Transverse colon (tissue), 4 donors: ENCODE results near the gene PIGU. TPM values are rescaled to one million over a fixed set of nuclear protein-coding genes. Genes with fewer than 3 reads are reported as not detected.

ENCODE experiments used
- DNase-seq: peaks from one replicate; pipeline ENCODE4 v3.0.0-alpha.2; 2019
- H3K27ac ChIP-seq, 4 donors: fragments of 200-600 bp; sonication (generic); 2 replicates each; pipeline ENCODE4 v1.5.1; 2016 to 2018; ENCODE audit warnings: inconsistent platforms in 4 of 4
- H3K27me3 ChIP-seq: fragments of 200-600 bp; sonication (generic); 2 replicates; pipeline ENCODE4 v1.5.1; 2017; ENCODE audit warnings: inconsistent platforms
- H3K36me3 ChIP-seq, 4 donors: fragments of 200-600 bp; sonication (generic); 2 replicates each; pipeline ENCODE4 v1.5.1; 2017 to 2019; ENCODE audit warnings: inconsistent platforms in 4 of 4
- H3K4me1 ChIP-seq, 4 donors: fragments of 200-600 bp; sonication (generic); 2 replicates each; pipeline ENCODE4 v1.5.1; 2017 to 2020; ENCODE audit warnings: inconsistent platforms in 4 of 4
- H3K4me3 ChIP-seq, 4 donors: fragments of 200-600 bp; sonication (generic); 1 replicate in 1 of 4; 2 replicates in 3 of 4; pipeline versions ENCODE4 v1.5.1 to v1.6.1; 2017 to 2019; ENCODE audit warnings: inconsistent platforms in 4 of 4
- H3K9me3 ChIP-seq, 2 donors: fragments of 200-600 bp; sonication (generic); 2 replicates each; pipeline ENCODE4 v1.5.1; 2017 to 2019; ENCODE audit warnings: inconsistent platforms in 2 of 2
- EP300 ChIP-seq: sonication (generic); formaldehyde crosslinking; IDR thresholded peaks from one replicate; pipeline ENCODE4 v1.6.1; 2017; ENCODE audit warnings: antibody characterized with exemption, low read depth
- POLR2A ChIP-seq: fragments of 450-650 bp; IDR thresholded peaks from one replicate; pipeline ENCODE4 v1.6.1; 2016; ENCODE audit warnings: antibody characterized with exemption, mild to moderate bottlenecking, moderate library complexity
- POLR2AphosphoS5 ChIP-seq, 3 donors: sonication (generic); formaldehyde crosslinking; IDR thresholded peaks; one replicate each; pipeline ENCODE4 v1.6.1; 2016; ENCODE audit warnings: antibody characterized with exemption in 3 of 3
- WGBS, 2 donors: methylation state at CpG; one replicate each; pipeline ENCODE4 v1.1.5; 2018; ENCODE audit warnings: low coverage in 1 of 2; 5-methylcytosine and 5-hydroxymethylcytosine counted together
- in situ Hi-C, 4 donors: fragments of 200-750 bp; cut with MboI; loops; one replicate each; pipeline versions ENCODE4 v1.15.0 to v1.15.1; 2017; ENCODE audit warnings: low sequenced_read_pairs in 3 of 4, low pct_ligation_motif_present in 1 of 4, low pct_unique_long_range_greater_than_20kb in 1 of 4
- intact Hi-C: fragments of 100-400 bp; cut with DNase I; formaldehyde crosslinking; loops from one replicate; pipeline ENCODE4 v1.15.1; 2023; ENCODE audit warnings: low total_unique reads
- total RNA-seq, 4 donors: library from RNA; depleted of rRNA; stranded (reverse); fragments of >200 nt; gene quantifications; one replicate each; pipeline ENCODE4 v1.1.0, GENCODE V29; 2016
- TF ChIP-seq, protein P1 (sequence below), 5 experiments: fragments of 200-600 bp in 3 of 5; fragments of 450-650 bp in 2 of 5; sonication (generic) in 3 of 5; IDR thresholded peaks; 1 replicate in 2 of 5; 2 replicates in 3 of 5; pipeline ENCODE4 v1.5.1; 2016 to 2017; ENCODE audit warnings: antibody characterized with exemption in 5 of 5, inconsistent platforms in 3 of 5, mild to moderate bottlenecking in 2 of 5, moderate library complexity in 1 of 5

PIGU gene
- total RNA-seq, 4 donors from 2014 or later = 4.1 to 28.7 (median 16.8) TPM

DNA sequence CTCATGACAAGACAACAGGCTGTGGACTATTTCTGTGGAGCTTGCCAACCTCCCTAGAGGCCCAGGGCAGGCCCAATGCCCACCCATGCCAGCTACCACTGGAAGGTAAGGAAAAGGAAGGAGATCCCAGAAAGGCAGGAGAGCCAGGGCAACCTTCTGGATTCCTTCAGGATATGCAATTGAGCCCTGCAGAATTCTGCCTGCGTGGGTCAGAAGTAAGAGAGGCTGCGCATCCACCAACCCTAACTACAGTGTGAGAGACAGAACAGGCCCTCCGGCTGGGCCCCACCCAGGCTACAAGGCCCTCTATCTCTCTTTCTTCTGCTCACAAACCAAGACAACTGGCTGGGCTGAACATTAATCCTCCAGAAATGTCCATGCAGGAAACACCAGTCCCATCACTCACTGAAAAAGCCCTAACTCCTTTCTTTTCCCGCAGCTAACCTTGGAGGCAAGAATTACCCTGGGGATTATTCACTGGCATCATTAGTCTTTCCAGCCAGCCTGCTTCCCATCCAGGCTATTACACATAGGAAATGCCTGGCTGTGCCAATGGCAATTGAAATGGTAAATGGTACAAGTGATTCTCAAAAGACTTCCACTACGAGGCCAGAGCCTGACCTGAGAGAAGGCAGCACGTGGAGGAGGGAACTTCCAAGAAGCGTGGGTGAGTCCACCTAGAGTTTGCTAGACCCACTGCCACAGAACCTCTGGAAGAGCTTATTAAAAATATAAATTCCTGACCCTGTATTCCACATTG, 103.2 kb downstream of the PIGU start:
- no peak overlapping the region for H3K27ac ChIP-seq
- 97 to 98% methylated on average over 4 to 7 of the region's 7 CpGs for WGBS, 2 donors
- in situ Hi-C loops = loop anchor here in 2 of 4 donors (25.0 kb wide), 1 partner anchor 139 kb away; the partner anchor contains the start of gene TP53INP2 (in 2 of the 2)
- H3K9me3 ChIP-seq = no peaks in the 10 kb centered on the region
- TF ChIP-seq EP300 (no peak), POLR2AphosphoS5 (IDR thresholded peaks at IDR 0.05) (no peak), POLR2A (no peak)
- TF ChIP-seq, protein P1, sequence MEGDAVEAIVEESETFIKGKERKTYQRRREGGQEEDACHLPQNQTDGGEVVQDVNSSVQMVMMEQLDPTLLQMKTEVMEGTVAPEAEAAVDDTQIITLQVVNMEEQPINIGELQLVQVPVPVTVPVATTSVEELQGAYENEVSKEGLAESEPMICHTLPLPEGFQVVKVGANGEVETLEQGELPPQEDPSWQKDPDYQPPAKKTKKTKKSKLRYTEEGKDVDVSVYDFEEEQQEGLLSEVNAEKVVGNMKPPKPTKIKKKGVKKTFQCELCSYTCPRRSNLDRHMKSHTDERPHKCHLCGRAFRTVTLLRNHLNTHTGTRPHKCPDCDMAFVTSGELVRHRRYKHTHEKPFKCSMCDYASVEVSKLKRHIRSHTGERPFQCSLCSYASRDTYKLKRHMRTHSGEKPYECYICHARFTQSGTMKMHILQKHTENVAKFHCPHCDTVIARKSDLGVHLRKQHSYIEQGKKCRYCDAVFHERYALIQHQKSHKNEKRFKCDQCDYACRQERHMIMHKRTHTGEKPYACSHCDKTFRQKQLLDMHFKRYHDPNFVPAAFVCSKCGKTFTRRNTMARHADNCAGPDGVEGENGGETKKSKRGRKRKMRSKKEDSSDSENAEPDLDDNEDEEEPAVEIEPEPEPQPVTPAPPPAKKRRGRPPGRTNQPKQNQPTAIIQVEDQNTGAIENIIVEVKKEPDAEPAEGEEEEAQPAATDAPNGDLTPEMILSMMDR (IDR thresholded peaks at IDR 0.05) = no peak
- no peak overlapping the region for H3K4me3 ChIP-seq
- no peaks in the 10 kb centered on the region for H3K27me3 ChIP-seq
- intact Hi-C loops = no loop called here
- H3K4me1 ChIP-seq = peaks cover 2 to 9% (median 4%) of the 10 kb centered on the region in 4 donors
- DNase-seq = no peak
- no peaks in the 10 kb centered on the region for H3K36me3 ChIP-seq

DNA sequence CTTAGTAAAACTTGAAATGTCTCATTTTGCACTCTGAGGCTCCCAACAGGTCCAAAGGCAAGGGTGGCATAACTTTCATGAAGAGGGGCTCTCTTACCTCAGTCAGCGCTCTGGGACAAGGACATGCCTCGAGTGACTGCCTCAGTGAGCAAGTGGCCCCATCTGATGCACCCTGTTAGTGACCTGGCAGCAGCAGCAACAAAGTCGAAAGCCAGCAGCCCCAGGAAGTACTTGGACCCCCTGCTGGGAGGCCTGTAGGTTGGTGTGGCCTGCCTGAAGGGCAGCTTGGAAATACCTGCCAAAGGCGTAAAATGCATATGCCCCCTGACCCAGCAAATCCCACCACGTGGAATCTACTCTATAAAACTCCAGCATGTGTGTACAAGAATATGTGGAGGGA, 105.1 kb downstream of the PIGU start:
- in situ Hi-C loops = loop anchor here in 2 of 4 donors (25.0 kb wide), 1 partner anchor 141 kb away; the partner anchor contains the start of gene TP53INP2 (in 2 of the 2)
- Histone ChIP-seq H3K9me3 (no peaks in the 10 kb centered on the region), H3K27me3 (no peaks in the 10 kb centered on the region), H3K4me3 (no peak overlapping the region), H3K27ac (no peak overlapping the region), H3K4me1 (no peaks in the 10 kb centered on the region), H3K36me3 (no peaks in the 10 kb centered on the region)
- TF ChIP-seq EP300 = no peak
- TF ChIP-seq POLR2A = no peak
- TF ChIP-seq, protein P1 (IDR thresholded peaks at IDR 0.05) = no peak
- no peak for TF ChIP-seq POLR2AphosphoS5 (IDR thresholded peaks at IDR 0.05)
- WGBS, 2 donors = 90% methylated on average over 5 of the region's 5 CpGs; no CpG with 5 or more reads in 1 of the 2 donors
- no peak for DNase-seq
- intact Hi-C loops = no loop called here

DNA sequence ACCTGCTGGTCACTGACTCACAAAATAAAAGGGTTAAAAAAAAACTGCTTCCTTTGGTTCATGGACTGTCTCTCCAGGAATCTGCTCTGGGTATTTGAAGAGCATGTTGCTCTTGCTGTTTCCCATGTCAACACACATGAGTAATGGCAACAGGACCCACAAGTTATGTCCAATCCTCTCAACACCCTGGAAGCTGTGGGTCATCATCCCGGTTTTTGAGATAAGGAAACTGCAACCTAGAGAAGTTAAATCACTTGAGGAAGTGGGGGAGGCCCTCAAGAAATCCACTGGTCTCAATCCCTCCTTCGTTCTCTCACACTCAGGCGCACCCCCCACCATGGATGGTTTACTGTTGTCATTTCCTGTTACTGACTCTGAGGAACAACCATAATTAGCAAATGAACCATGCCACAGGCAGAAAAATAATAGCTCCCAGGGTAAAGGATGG, 106.0 kb downstream of the PIGU start:
- H3K27me3 ChIP-seq = no peaks in the 10 kb centered on the region
- intact Hi-C loops (no loop called here), in situ Hi-C loops (loop anchor here in 2 of 4 donors (25.0 kb wide), 1 partner anchor 141 kb away; the partner anchor contains the start of gene TP53INP2 (in 2 of the 2))
- 50 to 66% methylated on average over 2 to 3 of the region's 3 CpGs for WGBS, 2 donors
- no peak overlapping the region for H3K27ac ChIP-seq
- no peak for TF ChIP-seq POLR2A
- no peak for TF ChIP-seq EP300
- TF ChIP-seq, protein P1 (IDR thresholded peaks at IDR 0.05) = no peak
- H3K36me3 ChIP-seq = no peaks in the 10 kb centered on the region
- no peaks in the 10 kb centered on the region for H3K9me3 ChIP-seq
- no peaks in the 10 kb centered on the region for H3K4me1 ChIP-seq
- no peak for DNase-seq
- no peak overlapping the region for H3K4me3 ChIP-seq

DNA sequence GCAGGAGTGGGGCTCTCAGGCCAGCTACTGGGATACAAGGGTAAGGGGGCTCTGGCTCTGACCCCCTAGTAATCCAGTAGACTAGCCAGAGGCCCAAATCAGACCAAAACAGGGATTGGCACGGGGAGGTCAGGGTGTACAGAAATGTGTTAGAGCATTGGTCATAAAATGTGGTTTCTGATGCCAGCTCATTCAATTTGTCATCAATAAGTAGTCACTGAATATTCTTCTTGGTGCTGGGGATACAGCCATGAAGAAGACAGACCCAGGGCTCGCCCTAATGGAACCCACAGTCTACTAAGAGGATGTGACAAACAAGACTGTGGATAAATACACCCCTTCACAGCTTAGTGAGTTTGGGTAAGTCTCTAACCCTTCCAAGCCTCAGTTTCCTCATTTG, 107.3 kb downstream of the PIGU start:
- in situ Hi-C loops = loop anchor here in 2 of 4 donors (25.0 kb wide), 1 partner anchor 143 kb away; the partner anchor contains the start of gene TP53INP2 (in 2 of the 2)
- TF ChIP-seq POLR2AphosphoS5 (IDR thresholded peaks at IDR 0.05) (no peak), POLR2A (no peak), EP300 (no peak)
- TF ChIP-seq, protein P1 (IDR thresholded peaks at IDR 0.05) = no peak
- Histone ChIP-seq H3K4me1 (no peaks in the 10 kb centered on the region), H3K27me3 (no peaks in the 10 kb centered on the region), H3K27ac (no peak overlapping the region), H3K9me3 (no peaks in the 10 kb centered on the region), H3K36me3 (no peaks in the 10 kb centered on the region), H3K4me3 (no peak overlapping the region)
- WGBS, 2 donors = 82 to 89% methylated on average over 1 to 2 of the region's 2 CpGs
- no peak for DNase-seq
- intact Hi-C loops = no loop called here
